Thyroid gland (tissue), 4 donors: ENCODE results near the gene TRIM71.

ENCODE experiments used
- CTCF ChIP-seq, 6 experiments: fragments of 200-600 bp in 3 of 6; fragments of 450-650 bp in 3 of 6; sonication (generic) in 3 of 6; IDR thresholded peaks; one replicate each; pipeline ENCODE4 v1.5.1; 2016 to 2019; ENCODE audit warnings: antibody characterized with exemption in 6 of 6, mild to moderate bottlenecking in 2 of 6, inconsistent platforms in 1 of 6, moderate library complexity in 1 of 6
- POLR2A ChIP-seq, 2 donors: fragments of 450-650 bp; IDR thresholded peaks; one replicate each; pipeline ENCODE4 v1.6.1; 2017; ENCODE audit warnings: antibody characterized with exemption in 2 of 2, mild to moderate bottlenecking in 2 of 2, moderate library complexity in 1 of 2

GRCh38 chr3:32894977-32895376 is 77.2 kb downstream of the TRIM71 start:
- TF ChIP-seq CTCF (IDR thresholded peaks at IDR 0.05) (no peak), POLR2A (IDR thresholded peaks at IDR 0.05) (no peak)
